GM12878 (cell line): ENCODE data around the gene MYOM1. TPM values are rescaled to one million over a fixed set of nuclear protein-coding genes. Genes with fewer than 3 reads are reported as not detected.

Experiments
- ATAC-seq: fragments of 200-7000 bp; cut with Tn5 transposase; 3 replicates; pipeline ENCODE4 v1.9.1; 2020; ENCODE audit warnings: mild to moderate bottlenecking, moderate library complexity
- BruUV-seq: library from RNA; stranded (reverse); fragments of 400-500 nt; replicated peaks from 2 replicates; lab custom pipeline; 2021; lab: Mats Ljungman, UMichigan
- CTCF ChIA-PET: fragments of 300-600 bp; sonication (Branson Sonifier 250); formaldehyde crosslinking; extraction: SDS; loops from one replicate; lab custom pipeline; 2021; ENCODE audit warnings: inconsistent platforms; lab: Yijun Ruan, JAX
- POLR2A ChIA-PET: fragments of 350-600 bp; formaldehyde crosslinking; extraction: SDS; loops from one replicate; lab custom pipeline; 2021; ENCODE audit warnings: inconsistent platforms; lab: Charles Lee
- RAD21 ChIA-PET: fragments of 300-600 bp; sonication (Branson Sonifier 250); formaldehyde crosslinking; loops from one replicate; lab custom pipeline; 2023; ENCODE audit warnings: antibody characterized with exemption; ENCODE audit not compliant: unreplicated experiment; lab: Charles Lee
- SMC1A ChIA-PET: fragments of 300-600 bp; sonication (Branson Sonifier 250); formaldehyde crosslinking; loops from one replicate; lab custom pipeline; 2023; ENCODE audit not compliant: unreplicated experiment, uncharacterized antibody; lab: Charles Lee
- DNase-seq: peaks from one replicate; pipeline ENCODE4 v3.0.0-alpha.2; 2011; ENCODE audit warnings: low read depth, low spot score
- FAIRE-seq: peaks from 3 replicates; lab custom pipeline; 2011; peaks lifted over from hg19 to GRCh38; lab: Jason Lieb, UNC
- H2AFZ ChIP-seq: 2 replicates; pipeline ENCODE4 v1.6.0; 2011; ENCODE audit warnings: low read depth, low read length, control low read depth; ENCODE audit not compliant: control insufficient read depth
- H3K27ac ChIP-seq: 2 replicates; pipeline ENCODE4 v1.5.1; 2011; ENCODE audit warnings: control low read depth; ENCODE audit not compliant: control insufficient read depth, insufficient read depth
- H3K27me3 ChIP-seq, 2 experiments: replicated peaks in 1 of 2; 2 replicates each; pipeline versions ENCODE4 v1.6.0 to v1.6.1; 2011; ENCODE audit warnings: low read length in 1 of 2; ENCODE audit not compliant: control insufficient read depth in 2 of 2, insufficient read depth in 2 of 2
- H3K36me3 ChIP-seq, 2 experiments: 2 replicates each; pipeline ENCODE4 v1.5.1; 2011; ENCODE audit warnings: low read length in 1 of 2; ENCODE audit not compliant: control insufficient read depth in 2 of 2, insufficient read depth in 2 of 2
- H3K4me1 ChIP-seq: 2 replicates; pipeline ENCODE4 v1.6.1; 2011; ENCODE audit warnings: mild to moderate bottlenecking, low read length, moderate library complexity, mixed read lengths; ENCODE audit not compliant: control insufficient read depth, insufficient read depth
- H3K4me2 ChIP-seq: 2 replicates; pipeline ENCODE4 v1.6.0; 2011; ENCODE audit warnings: control low read depth; ENCODE audit not compliant: control insufficient read depth, insufficient read depth
- H3K4me3 ChIP-seq: fragments of 200-600 bp; sonication (generic); 2 replicates; pipeline ENCODE4 v1.5.1; 2016
- H3K79me2 ChIP-seq: 2 replicates; pipeline ENCODE4 v1.6.0; 2011; ENCODE audit warnings: low read length; ENCODE audit not compliant: control insufficient read depth, insufficient read depth
- H3K9ac ChIP-seq: 2 replicates; pipeline ENCODE4 v1.8.0; 2011; ENCODE audit warnings: low read length, control low read depth, mixed read lengths; ENCODE audit not compliant: control insufficient read depth, insufficient read depth
- H3K9me3 ChIP-seq: replicated peaks from 3 replicates; pipeline ENCODE4 v1.5.1; 2011; ENCODE audit warnings: mild to moderate bottlenecking, low read length; ENCODE audit not compliant: control insufficient read depth, insufficient read depth
- H4K20me1 ChIP-seq: 2 replicates; pipeline ENCODE4 v1.6.0; 2011; ENCODE audit not compliant: control insufficient read depth, insufficient read depth
- CHD2 ChIP-seq: IDR thresholded peaks from 2 replicates; pipeline ENCODE4 v1.6.1; 2011; ENCODE audit warnings: low read depth, low read length, improper control_type of control experiment, borderline replicate concordance
- CREB1 ChIP-seq: IDR thresholded peaks from 2 replicates; pipeline ENCODE4 v1.6.1; 2012; ENCODE audit warnings: low read depth, mild to moderate bottlenecking, inconsistent platforms
- IKZF1 ChIP-seq: fragments of 450-650 bp; conservative IDR thresholded peaks from 2 replicates; pipeline ENCODE4 v1.6.1; 2017; ENCODE audit warnings: antibody characterized with exemption, mild to moderate bottlenecking
- IKZF2 ChIP-seq, 2 experiments: fragments of 450-650 bp; IDR thresholded peaks; 2 replicates each; pipeline ENCODE4 v1.6.1; 2017; ENCODE audit warnings: mild to moderate bottlenecking in 2 of 2, moderate library complexity in 2 of 2
- IRF4 ChIP-seq: IDR thresholded peaks from 2 replicates; pipeline ENCODE4 v1.6.1; 2011; ENCODE audit warnings: low read depth, low read length
- MEF2A ChIP-seq: IDR thresholded peaks from 2 replicates; pipeline ENCODE4 v1.6.1; 2011; ENCODE audit warnings: low read depth, mild to moderate bottlenecking, low read length, moderate library complexity; ENCODE audit not compliant: insufficient read depth
- NRF1 ChIP-seq: conservative IDR thresholded peaks from 2 replicates; pipeline ENCODE4 v1.6.1; 2011; ENCODE audit warnings: mild to moderate bottlenecking, low read depth, low read length, improper control_type of control experiment
- POU2F2 ChIP-seq: IDR thresholded peaks from 3 replicates; pipeline ENCODE4 v1.6.1; 2011; ENCODE audit warnings: low read depth, mild to moderate bottlenecking, low read length, borderline replicate concordance
- RAD51 ChIP-seq: fragments of 450-650 bp; IDR thresholded peaks from 2 replicates; pipeline ENCODE4 v1.6.1; 2016; ENCODE audit warnings: moderate library complexity, mild to moderate bottlenecking, inconsistent platforms
- RB1 ChIP-seq: fragments of 450-650 bp; formaldehyde crosslinking; IDR thresholded peaks from 2 replicates; pipeline ENCODE4 v1.6.1; 2017; ENCODE audit warnings: mild to moderate bottlenecking, borderline replicate concordance
- TCF3 ChIP-seq: IDR thresholded peaks from 2 replicates; pipeline ENCODE4 v1.6.1; 2012; ENCODE audit warnings: low read depth, mild to moderate bottlenecking, low read length, borderline replicate concordance; ENCODE audit not compliant: insufficient read depth
- WRNIP1 ChIP-seq: IDR thresholded peaks from 2 replicates; pipeline ENCODE4 v1.6.1; 2011; ENCODE audit warnings: low read depth, low read length, improper control_type of control experiment, borderline replicate concordance
- YY1 ChIP-seq: IDR thresholded peaks from 2 replicates; pipeline ENCODE4 v1.6.1; 2011; ENCODE audit warnings: low read depth, mild to moderate bottlenecking, low read length
- ZZZ3 ChIP-seq: IDR thresholded peaks from 2 replicates; pipeline ENCODE4 v1.6.1; 2011; ENCODE audit warnings: low read depth; ENCODE audit not compliant: control insufficient read depth, insufficient read length
- WGBS: methylation state at CpG from one replicate; pipeline ENCODE4 v1.1.6; 2016; ENCODE audit warnings: low lambda C conversion rate; ENCODE audit not compliant: insufficient replicate concordance, insufficient coverage; ENCODE audit errors: missing lambda C conversion rate; 5-methylcytosine and 5-hydroxymethylcytosine counted together
- in situ Hi-C: fragments of 300-500 bp; cut with MboI; formaldehyde crosslinking; loops from 9 replicates; pipeline ENCODE4 v1.14.3; 2018; ENCODE audit warnings: mixed read lengths
- intact Hi-C: fragments of 100-400 bp; cut with micrococcal nuclease; formaldehyde crosslinking; loops from one replicate; pipeline ENCODE4 v1.14.2; 2022; ENCODE audit not compliant: unreplicated experiment
- polyA plus RNA-seq, 11 experiments: library from polyadenylated mRNA; depleted of rRNA in 4 of 11; unstranded in 6 of 11; stranded (reverse) in 5 of 11; fragments of >200 nt; fragmentation: Nextera tagmentation in 4 of 11; fragmentation: Illumina TruSeq in 1 of 11; extraction: Ambion mirVana in 4 of 11; extraction: Trizol in 1 of 11; gene quantifications; 1 replicate in 1 of 11; 2 replicates in 10 of 11; pipeline versions ENCODE4 v1.2.1 to v1.2.3, GENCODE V29; 2011 to 2016; ENCODE audit warnings: inconsistent platforms in 2 of 11, missing spikeins in 2 of 11, low read depth in 1 of 11
- total RNA-seq, 4 experiments: library from RNA; depleted of rRNA in 3 of 4; stranded (reverse); fragments of >200 nt in 3 of 4; fragmentation: Illumina TruSeq in 1 of 4; extraction: Trizol in 1 of 4; gene quantifications; 2 replicates each; pipeline versions ENCODE4 v1.2.1 to v1.2.3, GENCODE V29; 2013 to 2021
- TF ChIP-seq, protein P1 (sequence below): fragments of 450-650 bp; IDR thresholded peaks from 2 replicates; pipeline ENCODE4 v1.6.1; 2018; ENCODE audit warnings: mild to moderate bottlenecking, low read depth, moderate library complexity; ENCODE audit not compliant: partially characterized antibody
- TF ChIP-seq, protein P2 (sequence below): fragments of 450-650 bp; IDR thresholded peaks from 2 replicates; pipeline ENCODE4 v1.6.1; 2017; ENCODE audit warnings: borderline replicate concordance

MYOM1 gene
- total and polyA plus RNA-seq, 10 of the 15 experiments (the other 5 are each of a cell fraction or from before 2014, with no cell fraction given) = 0.06 to 1.0 (median 0.57) TPM

DNA sequence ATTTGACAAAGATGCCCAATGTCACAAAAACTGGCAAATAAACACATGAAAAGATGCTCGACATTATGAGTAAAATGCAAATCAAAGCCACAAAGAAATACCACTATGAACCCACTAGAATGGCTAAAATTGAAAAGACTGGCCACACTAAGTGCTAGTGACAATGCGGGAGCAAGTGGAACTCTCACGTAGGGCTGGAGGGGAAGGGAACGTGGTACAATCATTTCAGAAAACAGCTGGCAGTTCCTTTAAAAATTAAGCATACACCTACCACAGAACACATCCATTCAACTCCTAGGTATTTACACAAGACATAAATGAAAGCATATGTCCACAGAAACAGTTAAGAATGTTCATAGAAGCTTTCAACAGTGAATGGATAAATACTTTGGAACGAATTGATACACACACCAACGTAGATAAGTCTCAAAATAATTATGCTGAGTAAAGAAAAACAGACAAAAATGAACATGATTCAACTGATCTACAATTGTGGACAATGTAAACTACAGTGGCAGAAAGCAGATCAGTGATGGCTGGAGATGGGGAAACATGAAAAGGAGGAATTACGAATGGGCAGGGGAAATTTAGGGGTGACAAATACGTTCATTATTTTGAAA, 71.7 kb downstream of the MYOM1 start:
- Histone ChIP-seq H3K4me1 (peaks cover 8% of the 10 kb centered on the region), H4K20me1 (no peaks in the 10 kb centered on the region), H3K4me3 (no peak overlapping the region), H3K27ac (no peak overlapping the region), H3K9ac (no peak overlapping the region), H3K36me3 (no peaks in the 10 kb centered on the region), H3K4me2 (no peak overlapping the region), H3K27me3 (no peaks in the 10 kb centered on the region), H3K79me2 (no peaks in the 10 kb centered on the region), H3K9me3 (no peaks in the 10 kb centered on the region; the same call in 1 of the 3 replicates), H2AFZ (no peak overlapping the region)
- FAIRE-seq = no peak
- TF ChIP-seq IKZF1 (no peak), RB1 (no peak), MEF2A (no peak), ZZZ3 (no peak), YY1 (no peak), TCF3 (no peak), NRF1 (no peak), IRF4 (no peak), WRNIP1 (no peak), CHD2 (no peak), IKZF2 (IDR thresholded peaks at IDR 0.05) (no peak), RAD51 (no peak), POU2F2 (no peak), CREB1 (no peak)
- TF ChIP-seq, protein P1, sequence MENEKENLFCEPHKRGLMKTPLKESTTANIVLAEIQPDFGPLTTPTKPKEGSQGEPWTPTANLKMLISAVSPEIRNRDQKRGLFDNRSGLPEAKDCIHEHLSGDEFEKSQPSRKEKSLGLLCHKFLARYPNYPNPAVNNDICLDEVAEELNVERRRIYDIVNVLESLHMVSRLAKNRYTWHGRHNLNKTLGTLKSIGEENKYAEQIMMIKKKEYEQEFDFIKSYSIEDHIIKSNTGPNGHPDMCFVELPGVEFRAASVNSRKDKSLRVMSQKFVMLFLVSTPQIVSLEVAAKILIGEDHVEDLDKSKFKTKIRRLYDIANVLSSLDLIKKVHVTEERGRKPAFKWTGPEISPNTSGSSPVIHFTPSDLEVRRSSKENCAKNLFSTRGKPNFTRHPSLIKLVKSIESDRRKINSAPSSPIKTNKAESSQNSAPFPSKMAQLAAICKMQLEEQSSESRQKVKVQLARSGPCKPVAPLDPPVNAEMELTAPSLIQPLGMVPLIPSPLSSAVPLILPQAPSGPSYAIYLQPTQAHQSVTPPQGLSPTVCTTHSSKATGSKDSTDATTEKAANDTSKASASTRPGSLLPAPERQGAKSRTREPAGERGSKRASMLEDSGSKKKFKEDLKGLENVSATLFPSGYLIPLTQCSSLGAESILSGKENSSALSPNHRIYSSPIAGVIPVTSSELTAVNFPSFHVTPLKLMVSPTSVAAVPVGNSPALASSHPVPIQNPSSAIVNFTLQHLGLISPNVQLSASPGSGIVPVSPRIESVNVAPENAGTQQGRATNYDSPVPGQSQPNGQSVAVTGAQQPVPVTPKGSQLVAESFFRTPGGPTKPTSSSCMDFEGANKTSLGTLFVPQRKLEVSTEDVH = no peak
- TF ChIP-seq, protein P2, sequence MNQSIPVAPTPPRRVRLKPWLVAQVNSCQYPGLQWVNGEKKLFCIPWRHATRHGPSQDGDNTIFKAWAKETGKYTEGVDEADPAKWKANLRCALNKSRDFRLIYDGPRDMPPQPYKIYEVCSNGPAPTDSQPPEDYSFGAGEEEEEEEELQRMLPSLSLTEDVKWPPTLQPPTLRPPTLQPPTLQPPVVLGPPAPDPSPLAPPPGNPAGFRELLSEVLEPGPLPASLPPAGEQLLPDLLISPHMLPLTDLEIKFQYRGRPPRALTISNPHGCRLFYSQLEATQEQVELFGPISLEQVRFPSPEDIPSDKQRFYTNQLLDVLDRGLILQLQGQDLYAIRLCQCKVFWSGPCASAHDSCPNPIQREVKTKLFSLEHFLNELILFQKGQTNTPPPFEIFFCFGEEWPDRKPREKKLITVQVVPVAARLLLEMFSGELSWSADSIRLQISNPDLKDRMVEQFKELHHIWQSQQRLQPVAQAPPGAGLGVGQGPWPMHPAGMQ = no peak
- intact Hi-C loops = no loop called here
- in situ Hi-C loops = no loop called here
- 39% methylated on average over 8 of the region's 8 CpGs for WGBS
- BruUV-seq = no TSS peak
- no peak for DNase-seq
- SMC1A ChIA-PET = interaction anchor here (1.0 to 3.0 kb wide), 4 partner anchors 32 to 154 kb away, joined by 3 to 6 read pairs (median 4); no protein-coding TSS in a partner anchor
- RAD21 ChIA-PET = interaction anchor here (1.0 kb wide), 1 partner anchor 154 kb away, joined by 3 read pairs; no protein-coding TSS in a partner anchor
- CTCF ChIA-PET = interaction anchor here (0.8 to 3.3 kb wide), 7 partner anchors 17 to 215 kb away, joined by 3 to 18 read pairs (median 6); no protein-coding TSS in a partner anchor
- POLR2A ChIA-PET = interaction anchor here (0.6 kb wide), 2 partner anchors 20 to 211 kb away, joined by 3 to 8 read pairs; no protein-coding TSS in a partner anchor
- ATAC-seq = no peak
